NB4 (cell line): ENCODE results near the gene FHOD1.

Source experiments
- DNase-seq: peaks from one replicate; pipeline ENCODE4 v3.0.0; 2010; ENCODE audit warnings: low read depth
- H3K4me3 ChIP-seq: one replicate; pipeline ENCODE4 v1.5.1; 2011; ENCODE audit warnings: mild to moderate bottlenecking, low read depth, low read length, moderate library complexity
- CTCF ChIP-seq: IDR thresholded peaks from one replicate; pipeline ENCODE4 v1.5.1; 2012; ENCODE audit warnings: low read depth, low read length
- MYC ChIP-seq: IDR thresholded peaks from 2 replicates; pipeline ENCODE4 v1.6.1; 2011; ENCODE audit warnings: low read depth, low read length
- POLR2A ChIP-seq: IDR thresholded peaks from 2 replicates; pipeline ENCODE4 v1.6.1; 2011; ENCODE audit warnings: mild to moderate bottlenecking; ENCODE audit not compliant: insufficient read length; ENCODE audit errors: extremely low read depth
- TF ChIP-seq, protein P1 (sequence below): IDR thresholded peaks from 2 replicates; pipeline ENCODE4 v1.6.1; 2011; ENCODE audit warnings: low read depth, low read length

The FHOD1 gene

DNA sequence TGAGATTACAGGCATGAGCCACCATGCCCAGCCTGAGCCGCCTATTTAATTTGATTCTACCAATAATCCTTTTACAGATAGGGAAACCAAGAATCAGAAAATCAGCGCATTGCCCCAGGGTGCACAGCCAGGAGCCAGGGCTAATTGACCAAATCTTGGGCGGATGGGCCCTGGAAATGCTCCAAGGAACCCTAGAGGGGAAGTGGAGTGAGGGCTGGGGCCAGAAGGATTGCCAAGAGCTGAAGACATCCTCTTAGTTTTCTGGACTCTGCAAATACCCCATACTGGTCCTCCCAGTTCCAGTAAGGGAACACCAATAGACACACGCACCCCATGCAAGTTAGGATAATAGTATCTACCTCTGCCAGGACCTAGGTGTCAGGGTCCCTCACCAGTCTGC, 3.8 kb downstream of the FHOD1 start:
- H3K4me3 ChIP-seq: peak overlapping the region; percentile 44
- no peak for DNase-seq
- TF ChIP-seq, protein P1, sequence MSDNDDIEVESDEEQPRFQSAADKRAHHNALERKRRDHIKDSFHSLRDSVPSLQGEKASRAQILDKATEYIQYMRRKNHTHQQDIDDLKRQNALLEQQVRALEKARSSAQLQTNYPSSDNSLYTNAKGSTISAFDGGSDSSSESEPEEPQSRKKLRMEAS: no peak
- TF ChIP-seq CTCF: no peak
- no peak for TF ChIP-seq MYC
- TF ChIP-seq POLR2A: no peak

- no peak overlapping the region for H3K4me3 ChIP-seq
- TF ChIP-seq, protein P1: no peak
- TF ChIP-seq CTCF (no peak), MYC (no peak), POLR2A (no peak)
- no peak for DNase-seq
Measured at GRCh38 chr16:67242138-67242730, 5.0 kb downstream of the FHOD1 start.

DNA sequence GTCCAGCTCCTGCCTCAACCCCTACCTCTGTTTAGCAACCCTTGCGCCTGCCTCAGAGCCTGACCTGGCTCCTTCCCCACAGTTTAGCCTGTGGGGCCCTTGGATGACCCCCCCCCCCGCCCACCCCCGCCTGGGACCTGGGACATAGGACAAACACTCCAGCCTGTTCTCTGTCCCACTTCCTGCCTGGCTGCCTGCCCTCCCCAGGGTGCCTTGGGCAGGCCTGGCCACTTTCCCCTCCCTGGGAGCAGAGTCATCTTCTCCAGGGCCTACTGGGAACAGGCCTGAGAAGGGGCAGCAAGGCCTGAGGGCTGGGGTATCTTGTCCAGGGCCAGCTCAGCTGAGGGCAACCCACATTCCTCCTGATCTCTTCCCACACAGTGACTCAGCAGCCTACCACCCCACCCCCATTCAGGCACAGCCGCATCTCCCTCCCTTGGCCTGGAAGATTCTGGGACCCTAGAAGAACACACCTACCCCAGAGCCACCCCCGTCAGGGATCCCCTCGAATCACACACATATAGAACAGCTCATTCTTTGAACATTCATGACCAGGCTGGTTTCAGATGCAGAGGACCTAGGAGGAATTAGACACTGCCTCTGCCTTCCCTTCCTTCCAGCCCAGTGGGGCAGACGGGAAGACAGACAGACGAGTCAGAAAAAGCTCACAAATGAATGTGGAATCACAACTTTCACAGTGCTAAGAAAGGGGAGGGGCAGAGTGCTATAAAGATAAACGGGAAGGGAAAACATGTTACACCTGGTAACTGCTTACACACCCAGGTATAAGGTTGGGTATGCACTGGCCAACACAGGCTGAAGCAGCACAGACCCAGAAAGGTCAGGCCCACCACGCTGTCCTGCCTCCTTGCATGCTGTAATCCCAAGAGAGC, 6.0 kb downstream of the FHOD1 start:
- no peak overlapping the region for H3K4me3 ChIP-seq
- no peak for DNase-seq
- no peak for TF ChIP-seq MYC
- TF ChIP-seq, protein P1: no peak
- no peak for TF ChIP-seq POLR2A
- TF ChIP-seq CTCF: no peak

DNA sequence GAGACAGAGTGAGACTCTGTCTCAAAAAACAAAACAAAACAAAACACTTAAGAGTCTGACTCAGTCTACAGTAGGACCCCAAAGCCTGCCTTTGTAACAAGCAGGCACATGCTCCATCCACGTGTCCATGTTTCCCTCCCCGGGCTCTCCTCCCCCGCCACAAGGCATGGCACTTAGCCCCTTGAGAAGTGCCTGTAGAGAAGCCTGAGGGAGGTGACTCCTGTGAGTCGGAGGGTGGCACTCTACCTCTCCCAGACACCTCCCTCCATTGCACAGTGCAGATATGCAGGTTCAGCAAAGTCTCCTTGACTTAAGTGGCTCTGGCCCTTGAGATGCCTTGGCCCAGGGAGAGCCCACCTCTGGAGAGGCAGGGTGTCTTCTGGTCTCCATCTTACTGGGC, 6.8 kb downstream of the FHOD1 start:
- H3K4me3 ChIP-seq: no peak overlapping the region
- TF ChIP-seq, protein P1: no peak
- no peak for TF ChIP-seq CTCF
- no peak for TF ChIP-seq POLR2A
- no peak for TF ChIP-seq MYC
- no peak for DNase-seq

DNA sequence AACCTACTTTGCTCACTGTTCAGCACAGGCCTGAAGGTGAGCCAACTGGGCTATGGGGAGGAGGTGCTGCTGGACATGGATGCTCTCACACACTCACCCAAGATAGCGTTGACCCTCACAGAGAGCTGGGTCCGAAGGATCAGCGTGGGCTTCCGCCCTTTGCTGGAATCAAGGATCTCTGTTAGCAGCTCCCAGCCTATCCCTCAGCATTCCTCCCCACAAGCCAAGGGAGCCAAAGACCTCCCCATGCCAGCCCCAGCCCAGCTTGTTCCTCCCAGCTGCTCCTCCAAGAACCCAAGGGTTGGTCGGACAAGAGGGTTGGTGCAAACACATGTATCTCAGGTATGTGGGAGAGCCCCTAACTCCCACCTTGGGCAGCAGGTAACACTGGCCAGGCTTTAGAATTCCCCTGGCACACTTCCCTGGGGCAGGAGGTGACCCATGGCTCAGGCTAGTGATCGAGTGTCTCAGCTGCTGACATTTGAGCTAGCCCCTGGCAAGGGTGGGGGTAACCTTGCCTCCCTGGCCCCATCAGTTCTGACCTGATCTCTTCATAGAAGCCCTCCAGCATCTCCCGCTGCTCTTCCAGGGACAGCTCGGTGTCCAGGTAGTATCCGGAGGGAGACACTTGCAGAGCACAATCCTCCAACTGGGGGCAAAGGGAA, 8.3 kb downstream of the FHOD1 start:
- no peak overlapping the region for H3K4me3 ChIP-seq
- no peak for DNase-seq

More for the DNA sequence above, 8.3 kb downstream of the FHOD1 start:
- no peak for TF ChIP-seq CTCF
- no peak for TF ChIP-seq MYC
- TF ChIP-seq, protein P1: no peak
- no peak for TF ChIP-seq POLR2A
